Measurements from ENCODE around the gene AGPAT4.
A peak's percentile ranks its signal among the peaks of the same experiment; 100 is the strongest.
"Not testable (repeated sequence)": the region's sequence is repeated elsewhere in the genome, so short reads cannot be mapped to it uniquely, and the experiment has no call there.

Gene AGPAT4

DNA sequence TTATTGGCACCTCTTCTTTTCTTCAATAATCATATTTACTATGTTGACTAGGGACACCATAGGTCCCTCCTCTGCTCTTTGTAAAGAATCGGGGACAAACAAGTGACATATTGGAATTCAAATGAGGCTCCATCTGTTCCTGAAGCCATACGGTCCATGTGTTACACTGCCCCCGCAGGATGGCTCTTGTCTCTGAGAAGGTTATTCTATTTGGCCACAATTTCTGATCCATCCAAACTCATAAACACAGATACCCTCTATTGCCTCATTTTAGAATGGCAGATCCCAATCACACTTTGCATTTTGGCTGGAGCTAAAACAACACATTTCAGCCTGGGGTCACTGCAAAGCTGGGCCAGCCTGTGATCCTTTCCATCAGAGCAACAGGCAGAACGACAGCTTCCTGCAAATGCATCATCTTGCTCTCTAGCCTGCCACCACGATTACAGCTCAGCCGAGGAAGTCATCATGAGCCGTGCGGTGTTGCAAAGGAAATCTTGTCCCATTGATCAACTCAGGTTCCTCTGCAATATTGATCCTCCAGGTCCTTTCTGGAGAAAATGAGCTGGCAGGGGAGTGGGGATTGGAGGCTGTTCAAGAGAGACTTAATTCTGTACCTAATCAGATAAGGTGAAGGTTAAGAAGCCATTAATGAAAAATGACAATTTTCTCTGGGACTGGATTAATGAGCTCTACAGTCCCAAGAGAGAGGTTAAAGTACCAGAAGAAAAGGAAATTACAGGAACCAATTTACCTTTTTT is 73.1 kb downstream of the AGPAT4 start:
- DNase-seq (ENCODE audit: low read depth in 2 of 2) = no peak

DNA sequence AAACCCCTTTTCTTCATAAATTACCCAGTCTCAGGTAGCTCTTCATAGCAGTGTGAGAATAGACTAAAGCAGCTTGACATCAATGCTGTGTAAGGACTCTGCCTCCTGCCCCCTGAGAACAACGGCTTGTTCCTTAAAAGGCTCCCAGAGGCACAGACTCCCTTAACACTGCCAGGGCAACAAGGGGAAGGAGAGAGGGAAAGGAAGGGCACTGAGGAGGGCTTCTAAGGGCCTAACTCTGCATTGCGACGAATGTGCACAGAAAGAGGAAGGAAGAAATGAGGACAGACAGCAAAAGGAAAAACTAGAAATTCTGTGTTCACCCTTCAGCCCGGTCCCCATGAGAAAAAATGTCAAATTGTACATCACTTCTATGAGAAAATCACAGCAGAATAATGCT is 74.0 kb downstream of the AGPAT4 start:
- no peak for DNase-seq (ENCODE audit: low read depth in 2 of 2)

DNA sequence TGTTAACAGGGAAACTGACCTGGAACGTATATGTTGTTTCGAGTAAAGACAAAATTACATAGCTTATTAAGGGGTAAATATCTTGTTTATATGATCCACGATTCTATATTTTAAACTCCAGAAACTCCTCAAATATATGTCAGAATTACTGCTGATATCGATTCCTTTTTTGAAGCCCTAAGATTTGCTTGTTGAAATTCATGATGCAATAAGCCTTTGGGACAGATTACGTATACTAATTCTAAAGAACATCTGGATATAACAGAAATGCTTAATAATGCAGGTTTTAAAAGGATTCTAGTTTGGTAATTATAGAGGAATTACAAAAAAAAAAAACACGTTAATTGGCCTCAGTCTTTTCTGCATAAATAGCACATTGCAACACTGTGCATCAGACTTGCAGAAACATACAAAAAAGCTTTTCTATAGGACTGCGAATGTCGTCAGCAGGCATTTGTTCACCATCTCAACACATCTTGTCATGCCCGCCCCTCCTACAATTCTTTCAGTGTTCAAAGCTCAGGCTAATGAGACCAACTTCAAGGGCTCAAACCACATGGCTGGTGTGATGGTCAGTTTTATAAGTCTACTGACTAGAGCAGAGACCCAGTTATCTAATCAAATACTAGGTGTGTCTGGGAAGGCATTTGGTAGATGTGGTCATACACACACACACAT is 74.9 kb downstream of the AGPAT4 start:
- no peak for DNase-seq (ENCODE audit: low read depth in 2 of 2)

DNA sequence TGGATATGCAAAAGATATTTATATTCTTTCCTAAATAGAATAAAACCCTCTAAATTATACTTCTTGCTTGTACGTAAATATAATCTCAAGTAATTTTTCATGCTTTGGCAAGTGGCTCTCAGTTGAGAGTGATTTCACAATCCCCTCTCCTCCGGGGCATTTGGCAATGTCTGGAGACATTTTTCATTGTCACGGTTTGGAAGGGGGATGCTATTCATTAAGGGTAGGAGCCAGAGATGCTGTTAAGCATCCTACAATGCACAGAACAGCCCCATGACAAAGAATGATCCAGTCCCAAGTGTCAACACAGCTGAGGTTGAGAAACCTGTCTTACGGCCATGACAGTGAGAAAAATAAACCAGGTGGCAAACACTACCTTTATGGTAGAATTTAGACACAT is 75.7 kb downstream of the AGPAT4 start:
- peak; percentile 33 to 36 for DNase-seq (ENCODE audit: low read depth in 2 of 2)

DNA sequence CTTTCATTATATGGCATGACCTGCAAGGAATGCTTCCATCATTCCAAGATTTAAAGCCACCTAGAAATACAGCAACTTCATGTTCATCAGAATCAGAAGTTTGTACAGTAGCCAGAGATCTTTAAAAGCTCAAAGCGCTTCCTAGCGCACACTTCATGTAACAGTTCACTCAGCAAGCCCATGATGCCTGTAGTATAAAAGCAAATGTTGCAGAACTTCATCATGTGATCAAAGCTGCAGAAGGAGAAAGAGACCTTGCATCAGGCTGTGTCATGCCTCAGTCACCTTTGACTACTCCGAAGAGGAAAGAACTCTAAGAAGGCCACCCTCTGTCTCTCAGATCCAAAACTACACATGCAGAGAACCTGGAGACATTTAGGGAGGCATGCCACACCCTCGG is 78.5 kb downstream of the AGPAT4 start:
- DNase-seq (ENCODE audit: low read depth in 2 of 2) = no peak

DNA sequence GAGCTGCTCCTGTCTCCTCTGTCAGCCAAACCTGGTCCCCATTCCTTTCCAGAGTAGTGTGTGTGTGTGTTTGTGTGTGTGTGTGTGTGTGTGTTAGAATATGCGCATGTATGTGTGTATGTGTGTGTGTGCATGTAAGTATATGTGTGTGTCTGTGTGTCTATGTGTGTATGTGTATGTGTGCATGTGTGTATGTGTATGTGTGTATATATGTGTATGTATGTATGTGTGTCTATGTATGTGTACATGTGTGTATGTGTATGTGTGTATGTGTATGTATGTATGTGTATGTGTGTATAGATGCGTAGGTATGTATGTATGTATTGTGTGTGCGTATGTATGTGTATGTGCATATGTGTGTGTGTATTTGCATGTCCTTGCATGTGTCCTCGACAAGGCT is 79.5 kb downstream of the AGPAT4 start:
- DNase-seq (ENCODE audit: low read depth in 2 of 2) = no peak

DNA sequence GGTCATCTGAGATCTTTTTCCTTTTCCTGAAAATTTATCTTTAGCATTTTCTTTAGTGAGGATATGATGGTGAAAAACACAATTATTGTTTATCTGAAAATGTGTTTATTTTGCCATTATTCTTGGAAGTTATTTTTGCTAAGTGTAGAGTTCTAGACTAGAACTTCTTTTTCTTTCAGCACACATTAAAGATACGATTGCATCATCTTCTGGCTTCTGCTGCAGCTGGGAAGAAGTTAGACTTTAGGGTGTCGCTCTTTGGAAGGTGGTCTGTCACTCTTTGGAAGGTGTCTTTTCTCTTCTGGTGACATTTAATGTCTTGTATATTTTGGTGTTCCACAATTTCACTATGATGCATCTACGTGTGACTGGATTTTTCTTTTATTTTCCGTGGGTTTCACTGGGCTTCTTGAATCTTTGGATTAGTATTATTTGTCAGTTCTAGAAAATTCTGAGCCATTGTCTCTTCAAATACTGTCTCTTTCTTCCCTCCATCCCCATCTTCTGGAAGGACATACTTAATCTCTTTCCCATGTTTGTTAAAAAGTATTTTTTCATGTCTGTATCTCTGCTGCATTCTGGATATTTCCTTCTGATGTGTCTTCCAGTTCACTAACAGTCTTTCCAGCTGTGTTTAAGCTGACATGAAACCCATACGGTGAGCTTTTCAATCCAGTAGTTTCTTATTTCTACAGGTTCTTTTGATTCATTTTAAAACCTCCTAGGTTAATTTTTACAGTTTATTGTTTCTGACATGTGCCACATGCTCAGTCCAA is 81.0 kb downstream of the AGPAT4 start:
- DNase-seq (ENCODE audit: low read depth in 2 of 2) = no peak

DNA sequence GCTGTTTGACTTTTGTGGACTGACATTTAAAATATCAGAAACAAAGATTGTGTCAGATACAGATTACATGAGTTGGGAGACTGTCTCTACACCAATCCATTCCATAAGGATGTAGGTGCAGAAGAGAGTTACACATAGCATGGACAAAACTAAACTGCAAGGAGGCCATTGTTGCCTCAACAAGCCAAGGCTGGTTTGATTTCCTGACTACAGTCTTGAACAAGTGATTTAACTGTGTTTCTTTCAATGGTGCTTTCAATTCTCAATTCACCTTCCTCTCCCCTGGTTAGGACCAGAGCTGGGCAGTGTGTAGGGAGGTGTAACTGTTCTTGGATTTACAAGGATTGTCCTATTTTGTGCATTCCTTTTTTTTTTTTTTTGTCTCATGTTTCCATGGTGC is 82.2 kb downstream of the AGPAT4 start:
- DNase-seq (ENCODE audit: low read depth in 2 of 2) = no peak

DNA sequence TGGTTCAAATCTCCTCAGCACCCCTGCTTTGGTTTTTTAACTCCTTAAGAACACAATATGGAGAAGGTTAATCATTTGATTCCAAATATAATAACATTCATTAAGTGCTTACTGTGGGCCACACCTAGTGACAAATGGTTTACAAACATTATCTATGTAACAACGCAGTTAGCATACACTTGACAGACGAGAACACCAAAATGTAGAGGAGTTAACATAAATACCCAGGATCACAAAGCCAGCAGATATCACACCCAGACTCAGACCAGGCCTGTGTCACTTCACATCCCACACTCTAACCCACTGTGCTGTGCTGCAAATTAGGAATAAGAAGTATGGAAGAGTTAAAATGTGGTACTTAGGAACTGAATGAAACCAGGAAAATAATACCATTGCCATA is 82.9 kb downstream of the AGPAT4 start:
- no peak for DNase-seq (ENCODE audit: low read depth in 2 of 2)

DNA sequence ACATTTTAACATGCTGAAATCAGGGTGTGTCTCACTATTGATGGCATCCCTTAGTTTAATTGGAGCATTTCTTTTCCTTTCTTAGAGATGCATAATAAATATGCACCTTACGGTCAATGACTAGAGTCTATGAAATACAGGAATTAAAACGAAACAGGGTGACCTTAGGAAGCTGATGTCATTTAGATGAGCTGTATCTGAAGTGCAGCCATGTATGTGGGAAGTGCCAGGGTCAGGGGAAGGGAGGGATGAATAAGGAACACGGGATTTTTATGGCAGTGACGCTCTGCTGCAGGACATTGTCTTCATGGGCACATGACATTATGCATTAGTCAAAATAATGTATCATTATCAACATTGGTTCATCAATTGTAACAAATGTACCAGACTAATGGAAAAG is 84.0 kb downstream of the AGPAT4 start:
- no peak for DNase-seq (ENCODE audit: low read depth in 2 of 2)

DNA sequence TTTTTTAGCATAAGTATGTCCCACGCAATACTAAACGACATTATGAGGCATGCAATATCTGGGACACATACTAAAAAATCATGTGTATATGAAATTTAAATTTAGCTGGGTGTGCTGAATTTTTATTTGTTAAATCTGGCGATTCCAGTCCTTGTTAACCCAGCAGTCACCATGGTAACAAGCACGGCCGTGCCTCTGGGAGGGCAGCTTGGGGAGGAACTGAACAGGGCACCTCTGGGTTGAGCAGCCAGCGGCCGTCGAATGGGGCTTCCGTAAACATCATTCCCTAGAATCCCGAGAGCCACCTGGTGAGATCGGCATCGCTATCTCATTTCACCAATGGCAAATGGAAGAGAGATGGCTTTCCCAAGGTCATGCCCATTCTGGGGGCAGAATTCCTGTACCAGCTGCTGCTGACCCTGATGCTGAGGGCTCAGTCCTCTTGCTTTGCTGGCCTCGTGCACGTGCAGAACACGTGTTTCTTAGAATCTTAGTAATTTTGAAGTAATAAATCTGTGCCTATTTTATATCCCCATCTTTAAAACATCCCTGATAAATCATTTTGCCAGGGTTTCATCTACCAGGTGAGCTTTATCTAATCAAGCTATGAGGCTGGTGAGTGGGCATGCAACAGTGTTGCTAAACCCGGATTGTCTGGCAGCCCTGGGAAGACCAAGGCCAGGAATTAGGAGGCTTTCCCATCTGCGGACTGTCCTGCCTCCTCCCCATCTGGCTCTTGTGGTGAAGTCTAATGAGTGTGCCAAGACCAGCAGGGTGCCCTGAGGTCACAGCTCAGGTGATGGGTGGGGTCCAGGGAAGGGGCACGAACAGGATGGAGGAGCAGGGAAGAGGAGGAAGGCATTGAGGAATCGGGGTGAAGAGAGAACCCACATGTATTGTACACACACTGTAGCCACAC is 85.1 kb downstream of the AGPAT4 start:
- DNase-seq (ENCODE audit: low read depth in 2 of 2) = no peak

DNA sequence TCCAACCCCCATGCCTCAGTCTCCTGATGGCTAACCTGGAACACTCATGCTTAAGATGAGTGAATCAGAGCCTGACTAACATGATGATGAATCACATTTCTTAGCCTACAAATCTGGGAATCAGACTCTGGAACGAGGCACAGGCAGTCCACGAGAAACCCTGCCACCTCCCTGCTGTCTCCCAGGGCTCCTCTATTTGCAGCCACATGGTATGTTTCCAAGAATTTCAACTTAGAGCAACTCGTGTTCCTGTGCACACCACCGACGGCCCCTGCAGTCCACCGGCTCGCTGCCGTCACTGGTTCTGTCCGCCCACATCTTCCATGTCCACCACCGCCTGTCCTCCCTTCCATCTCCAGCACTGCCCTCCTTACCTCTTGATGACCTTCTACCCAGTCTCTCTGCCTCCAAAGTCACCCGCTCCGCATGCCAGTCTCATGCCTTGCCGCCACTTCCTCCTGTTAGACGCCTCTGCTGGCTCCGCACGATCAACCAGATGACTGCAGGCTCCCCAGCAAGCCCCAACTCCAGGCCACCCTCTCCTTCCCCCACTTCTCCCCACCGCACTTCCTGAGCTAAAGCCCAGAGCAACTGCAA is 87.6 kb downstream of the AGPAT4 start:
- DNase-seq (ENCODE audit: low read depth in 2 of 2) = peak in 1 of 2 experiments; percentile 55

DNA sequence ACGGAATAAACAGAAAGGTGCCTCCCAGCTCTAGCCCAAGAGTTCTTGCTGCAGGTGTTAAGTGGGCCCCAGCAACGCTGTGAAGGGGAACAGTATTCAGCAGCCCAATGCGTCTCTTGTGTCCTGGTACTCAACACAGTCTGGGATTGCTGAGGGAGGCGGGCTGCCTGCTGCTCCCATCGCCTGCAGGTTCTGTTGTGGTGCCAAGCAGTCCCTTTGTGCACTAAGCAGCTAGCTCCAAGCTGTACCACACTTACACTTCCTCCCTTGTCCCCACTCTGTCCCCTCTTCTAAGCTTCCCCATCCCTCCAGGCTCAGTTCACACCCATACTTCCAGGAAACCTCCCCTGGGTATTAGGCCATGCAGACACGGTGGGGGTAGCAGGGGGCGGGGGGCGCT is 92.7 kb downstream of the AGPAT4 start:
- DNase-seq (ENCODE audit: low read depth in 2 of 2) = no peak

DNA sequence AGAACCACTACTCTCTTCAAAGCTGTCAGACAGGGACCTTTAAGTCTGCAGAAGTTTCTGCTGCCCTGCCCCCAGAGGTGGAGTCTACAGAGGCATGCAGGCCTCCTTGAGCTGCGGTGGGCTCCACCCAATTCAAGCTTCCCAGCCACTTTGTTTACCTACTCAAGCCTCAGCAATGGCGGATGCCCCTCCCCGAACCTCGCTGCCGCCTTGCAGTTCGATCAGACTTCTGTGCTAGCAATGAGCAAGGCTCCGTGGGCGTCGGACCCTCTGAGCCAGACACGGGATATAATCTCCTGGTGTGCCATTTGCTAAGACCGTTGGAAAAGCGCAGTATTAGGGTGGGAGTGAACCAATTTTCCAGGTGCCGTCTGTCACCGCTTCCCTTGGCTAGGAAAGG is 95.7 kb downstream of the AGPAT4 start:
- not testable (repeated sequence) for DNase-seq (ENCODE audit: low read depth in 2 of 2)

DNA sequence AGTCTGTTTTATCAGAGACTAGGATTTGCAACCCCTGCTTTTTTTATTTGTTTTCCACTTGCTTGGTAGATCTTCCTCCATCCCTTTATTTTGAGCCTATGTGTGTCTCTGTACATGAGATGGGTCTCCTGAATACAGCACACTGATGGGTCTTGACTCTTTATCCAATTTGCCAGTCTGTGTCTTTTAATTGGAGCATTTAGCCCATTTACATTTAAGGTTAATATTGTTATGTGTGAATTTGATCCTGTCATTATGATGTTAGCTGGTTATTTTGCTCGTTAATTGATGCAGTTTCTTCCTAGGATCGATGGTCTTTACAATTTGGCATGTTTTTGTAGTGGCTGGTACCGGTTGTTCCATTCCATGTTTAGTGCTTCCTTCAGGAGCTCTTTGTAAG is 97.4 kb downstream of the AGPAT4 start:
- not testable (repeated sequence) for DNase-seq (ENCODE audit: low read depth in 2 of 2)

DNA sequence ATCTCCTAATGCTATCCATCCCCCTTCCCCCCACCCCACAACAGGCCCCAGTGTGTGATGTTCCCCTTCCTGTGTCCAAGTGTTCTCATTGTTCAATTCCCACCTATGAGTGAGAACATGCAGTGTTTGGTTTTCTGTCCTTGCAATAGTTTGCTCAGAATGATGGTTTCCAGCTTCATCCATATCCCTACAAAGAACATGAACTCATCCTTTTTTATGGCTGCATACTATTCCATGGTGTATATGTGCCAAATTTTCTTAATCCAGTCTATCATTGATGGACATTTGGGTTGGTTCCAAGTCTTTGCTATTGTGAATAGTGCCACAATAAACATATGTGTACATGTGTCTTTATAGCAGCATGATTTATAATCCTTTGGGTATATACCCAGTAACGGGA is 101.1 kb downstream of the AGPAT4 start:
- DNase-seq (ENCODE audit: low read depth in 2 of 2) = not testable (repeated sequence)

DNA sequence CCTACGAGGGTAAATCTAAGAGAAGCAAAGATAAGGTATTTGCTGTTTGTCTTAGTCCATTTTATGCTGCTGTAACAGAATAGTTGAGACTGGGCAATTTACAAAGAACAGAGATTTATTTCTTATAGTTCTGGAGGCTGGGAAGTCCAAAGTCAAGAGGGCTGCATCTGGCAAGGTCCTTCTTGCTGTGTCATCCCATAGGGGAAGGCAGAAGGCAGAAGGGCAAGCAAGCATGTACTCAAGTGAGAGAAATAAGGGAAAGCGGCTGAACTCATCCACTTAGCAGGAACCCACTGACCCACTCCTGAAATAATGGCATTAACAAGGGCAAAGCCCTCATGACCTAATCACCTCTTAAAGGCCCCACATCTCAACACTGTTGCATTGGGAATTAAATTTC is 102.7 kb downstream of the AGPAT4 start:
- DNase-seq (ENCODE audit: low read depth in 2 of 2) = no peak

DNA sequence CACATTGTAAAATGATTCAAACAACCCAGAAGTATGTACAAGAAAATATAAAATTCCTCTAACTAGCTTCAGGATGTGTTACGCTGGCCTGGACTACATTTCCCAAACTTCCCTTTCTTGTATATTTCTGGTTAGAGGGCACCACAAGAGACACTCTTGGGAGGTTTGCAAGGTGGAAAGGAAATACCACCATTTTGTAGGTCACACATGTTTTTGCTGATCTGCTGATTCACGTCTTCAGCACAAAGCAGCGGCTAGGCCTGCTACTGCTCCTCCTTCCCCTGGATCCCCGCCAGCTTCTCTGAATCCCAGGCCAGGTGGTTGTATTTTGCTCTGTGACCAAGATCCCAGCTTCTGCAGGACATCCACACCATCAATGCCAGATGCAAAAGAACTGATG is 104.2 kb downstream of the AGPAT4 start:
- peak; percentile 75 to 76 for DNase-seq (ENCODE audit: low read depth in 2 of 2)

DNA sequence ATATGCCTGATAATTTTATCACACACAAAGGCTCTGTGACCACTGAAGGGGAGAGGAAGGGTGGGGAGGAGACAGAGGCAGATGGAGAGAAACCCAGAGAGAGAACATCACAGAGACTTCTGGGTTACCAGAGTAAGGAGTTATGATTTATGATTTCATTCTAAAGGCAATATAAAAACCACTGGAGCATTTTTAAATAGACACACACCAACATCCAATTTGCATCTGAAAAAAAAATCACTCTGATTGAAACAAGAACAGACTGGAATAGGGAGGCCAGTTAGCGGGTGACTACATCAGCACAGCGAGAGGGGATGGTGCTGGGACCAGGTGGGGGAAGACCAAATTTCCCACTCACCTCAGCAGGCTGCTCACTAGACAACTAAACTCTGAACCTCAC is 104.8 kb downstream of the AGPAT4 start:
- DNase-seq (ENCODE audit: low read depth in 2 of 2) = peak in 1 of 2 experiments; percentile 9

DNA sequence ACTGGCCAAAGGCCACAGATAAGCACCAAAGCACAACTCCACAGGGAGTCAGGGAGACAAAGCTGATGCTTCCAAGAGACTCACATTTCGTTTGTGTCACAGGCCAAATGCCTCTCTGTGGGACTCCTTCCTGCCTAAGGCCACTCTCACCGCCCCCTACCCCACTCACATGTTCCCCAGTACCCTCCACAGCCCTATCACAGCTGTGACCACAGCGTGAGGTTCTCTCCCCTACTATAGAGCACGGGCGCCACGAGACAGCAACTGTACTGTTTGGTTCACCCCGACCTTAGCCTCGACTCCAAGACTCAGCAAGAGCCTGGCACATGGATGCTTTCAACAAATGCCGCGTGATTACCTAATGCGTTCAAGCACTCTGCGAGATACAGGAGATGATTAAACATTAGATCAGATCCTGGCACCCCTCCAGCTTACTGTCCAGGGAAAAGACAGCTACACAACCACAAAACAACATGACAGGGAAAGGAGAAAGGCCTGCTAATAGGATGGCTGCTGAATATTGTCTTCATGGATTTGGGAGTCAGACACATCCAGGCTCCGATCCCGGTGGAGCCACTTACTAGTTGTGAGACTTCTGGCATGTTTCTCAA is 105.5 kb downstream of the AGPAT4 start:
- peak; percentile 94 to 96 for DNase-seq (ENCODE audit: low read depth in 2 of 2)

DNA sequence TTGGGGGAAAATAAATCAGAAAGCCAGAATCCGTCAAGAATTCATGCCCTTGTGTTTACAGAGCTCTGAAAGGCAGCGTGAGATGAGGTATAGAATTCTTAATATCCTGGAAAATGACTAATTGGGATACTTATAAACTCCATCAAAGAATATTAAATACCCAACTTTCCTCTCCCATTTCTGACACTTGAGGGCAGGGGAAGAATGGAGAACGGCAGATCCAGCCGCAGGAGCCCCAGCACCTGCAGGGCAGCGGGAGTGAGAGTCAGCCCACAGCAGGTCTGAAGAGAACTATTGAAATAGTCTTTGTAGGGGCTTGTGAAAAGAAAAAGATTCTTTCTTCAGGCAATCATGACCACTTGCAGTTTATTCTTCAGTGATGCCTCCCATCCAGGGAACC is 107.2 kb downstream of the AGPAT4 start:
- DNase-seq (ENCODE audit: low read depth in 2 of 2) = no peak
